NCI-H2081 treated with DMSO at 0.1 percent for 48 hours (cell line): ENCODE data around the gene SLC16A8.
"Not testable (repeated sequence)": the region's sequence is repeated elsewhere in the genome, so short reads cannot be mapped to it uniquely, and the experiment has no call there.

ENCODE experiments used
- DNase-seq: peaks from one replicate; lab custom pipeline; 2025; lab: John Stamatoyannopoulos, UW

SLC16A8 gene

GRCh38 chr22:38083931-38084631, at the start of gene SLC16A8:
SLC16A8 (minus strand) TSS chr22:38084184; CDS start chr22:38082873, 1,311 bp downstream.
- no peak for DNase-seq

GRCh38 chr22:38133331-38133730, 49.3 kb upstream of the SLC16A8 start:
- no peak for DNase-seq

- DNase-seq: no peak
Measured at GRCh38 chr22:38132794-38133193, 48.8 kb upstream of the SLC16A8 start.

- DNase-seq: no peak
Measured at GRCh38 chr22:38132136-38132535, 48.2 kb upstream of the SLC16A8 start.

- DNase-seq: no peak
Measured at GRCh38 chr22:38131399-38131798, 47.4 kb upstream of the SLC16A8 start.

- no peak for DNase-seq
Measured at GRCh38 chr22:38129856-38130255, 45.9 kb upstream of the SLC16A8 start.

GRCh38 chr22:38129021-38129420, 45.0 kb upstream of the SLC16A8 start:
- DNase-seq: no peak

- DNase-seq: no peak
Measured at GRCh38 chr22:38127869-38128268, 43.9 kb upstream of the SLC16A8 start.

- no peak for DNase-seq
Measured at GRCh38 chr22:38126928-38127668, 43.1 kb upstream of the SLC16A8 start.

GRCh38 chr22:38125751-38126201, 41.8 kb upstream of the SLC16A8 start:
- no peak for DNase-seq

GRCh38 chr22:38125038-38125610, 41.1 kb upstream of the SLC16A8 start:
- DNase-seq: no peak

- DNase-seq: no peak
Measured at GRCh38 chr22:38124236-38124974, 40.4 kb upstream of the SLC16A8 start.

- DNase-seq: no peak
Measured at GRCh38 chr22:38122616-38123015, 38.6 kb upstream of the SLC16A8 start.

GRCh38 chr22:38120359-38121110, 36.6 kb upstream of the SLC16A8 start:
- no peak for DNase-seq

- DNase-seq: not testable (repeated sequence)
Measured at GRCh38 chr22:38118747-38119146, 34.8 kb upstream of the SLC16A8 start.

GRCh38 chr22:38118182-38118581, 34.2 kb upstream of the SLC16A8 start:
- no peak for DNase-seq

GRCh38 chr22:38117556-38117955, 33.6 kb upstream of the SLC16A8 start:
- DNase-seq: not testable (repeated sequence)

GRCh38 chr22:38115423-38116205, 31.6 kb upstream of the SLC16A8 start:
- no peak for DNase-seq

- DNase-seq: no peak
Measured at GRCh38 chr22:38114484-38115398, 30.8 kb upstream of the SLC16A8 start.

GRCh38 chr22:38112381-38112780, 28.4 kb upstream of the SLC16A8 start:
- DNase-seq: no peak
